Liver (tissue), 3 donors: ENCODE measurements around the gene ETFA.

ENCODE experiments used
- EGR1 ChIP-seq, 2 donors: IDR thresholded peaks; 2 replicates each; pipeline ENCODE4 v1.6.1; 2016 to 2018; ENCODE audit warnings: antibody characterized with exemption in 2 of 2, low read depth in 2 of 2
- FOXA2 ChIP-seq: IDR thresholded peaks from 2 replicates; pipeline ENCODE4 v1.6.1; 2016; ENCODE audit warnings: antibody characterized with exemption
- GABPA ChIP-seq, 2 donors: IDR thresholded peaks in 1 of 2; conservative IDR thresholded peaks in 1 of 2; 2 replicates each; pipeline ENCODE4 v1.6.1; 2016; ENCODE audit warnings: antibody characterized with exemption in 2 of 2, mild to moderate bottlenecking in 1 of 2, moderate library complexity in 1 of 2
- RAD21 ChIP-seq, 2 donors: IDR thresholded peaks; 2 replicates each; pipeline ENCODE4 v1.6.1; 2016; ENCODE audit warnings: antibody characterized with exemption in 2 of 2, mild to moderate bottlenecking in 2 of 2
- SP1 ChIP-seq: IDR thresholded peaks from 2 replicates; pipeline ENCODE4 v1.6.1; 2018; ENCODE audit warnings: antibody characterized with exemption, mild to moderate bottlenecking
- TAF1 ChIP-seq: conservative IDR thresholded peaks from 2 replicates; pipeline ENCODE4 v1.6.1; 2016; ENCODE audit warnings: antibody characterized with exemption, mild to moderate bottlenecking
- TF ChIP-seq, protein P1 (sequence below): IDR thresholded peaks from 2 replicates; pipeline ENCODE4 v1.6.1; 2016; ENCODE audit warnings: antibody characterized with exemption, mild to moderate bottlenecking
- TF ChIP-seq, protein P2 (sequence below): IDR thresholded peaks from 2 replicates; pipeline ENCODE4 v1.6.1; 2016; ENCODE audit warnings: antibody characterized with exemption
- TF ChIP-seq, protein P3 (sequence below): IDR thresholded peaks from 2 replicates; pipeline ENCODE4 v1.6.1; 2016; ENCODE audit warnings: antibody characterized with exemption
- TF ChIP-seq, protein P4 (sequence below): fragments of 150-350 bp; IDR thresholded peaks from 2 replicates; pipeline ENCODE4 v1.5.1; 2017; ENCODE audit warnings: improper control_type of control experiment, low read depth, low read length; ENCODE audit not compliant: missing input control
- TF ChIP-seq, protein P5 (sequence below): IDR thresholded peaks from 2 replicates; pipeline ENCODE4 v1.6.1; 2016; ENCODE audit warnings: antibody characterized with exemption
- donor health status: healthy.
- donor health status: healthy.

DNA sequence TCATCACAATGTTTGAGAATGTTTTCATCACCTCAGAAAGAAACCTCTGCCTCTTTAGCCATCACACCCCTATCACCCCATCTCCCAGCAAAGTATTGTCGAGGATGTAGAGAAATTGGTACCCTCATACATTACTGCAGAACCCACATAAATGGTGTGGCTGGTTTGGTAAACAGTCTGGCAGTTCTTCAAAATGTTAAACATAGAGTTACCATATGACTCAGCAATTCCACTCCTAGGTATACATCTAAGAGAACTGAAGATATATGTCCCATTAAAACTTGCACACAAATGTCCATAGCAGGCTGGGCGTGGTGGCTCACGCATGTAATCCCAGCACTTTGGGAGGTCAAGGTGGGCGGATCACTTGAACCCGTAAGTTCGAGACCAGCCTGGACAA lies 8.7 kb upstream of the ETFA start:
- TF ChIP-seq, protein P1, sequence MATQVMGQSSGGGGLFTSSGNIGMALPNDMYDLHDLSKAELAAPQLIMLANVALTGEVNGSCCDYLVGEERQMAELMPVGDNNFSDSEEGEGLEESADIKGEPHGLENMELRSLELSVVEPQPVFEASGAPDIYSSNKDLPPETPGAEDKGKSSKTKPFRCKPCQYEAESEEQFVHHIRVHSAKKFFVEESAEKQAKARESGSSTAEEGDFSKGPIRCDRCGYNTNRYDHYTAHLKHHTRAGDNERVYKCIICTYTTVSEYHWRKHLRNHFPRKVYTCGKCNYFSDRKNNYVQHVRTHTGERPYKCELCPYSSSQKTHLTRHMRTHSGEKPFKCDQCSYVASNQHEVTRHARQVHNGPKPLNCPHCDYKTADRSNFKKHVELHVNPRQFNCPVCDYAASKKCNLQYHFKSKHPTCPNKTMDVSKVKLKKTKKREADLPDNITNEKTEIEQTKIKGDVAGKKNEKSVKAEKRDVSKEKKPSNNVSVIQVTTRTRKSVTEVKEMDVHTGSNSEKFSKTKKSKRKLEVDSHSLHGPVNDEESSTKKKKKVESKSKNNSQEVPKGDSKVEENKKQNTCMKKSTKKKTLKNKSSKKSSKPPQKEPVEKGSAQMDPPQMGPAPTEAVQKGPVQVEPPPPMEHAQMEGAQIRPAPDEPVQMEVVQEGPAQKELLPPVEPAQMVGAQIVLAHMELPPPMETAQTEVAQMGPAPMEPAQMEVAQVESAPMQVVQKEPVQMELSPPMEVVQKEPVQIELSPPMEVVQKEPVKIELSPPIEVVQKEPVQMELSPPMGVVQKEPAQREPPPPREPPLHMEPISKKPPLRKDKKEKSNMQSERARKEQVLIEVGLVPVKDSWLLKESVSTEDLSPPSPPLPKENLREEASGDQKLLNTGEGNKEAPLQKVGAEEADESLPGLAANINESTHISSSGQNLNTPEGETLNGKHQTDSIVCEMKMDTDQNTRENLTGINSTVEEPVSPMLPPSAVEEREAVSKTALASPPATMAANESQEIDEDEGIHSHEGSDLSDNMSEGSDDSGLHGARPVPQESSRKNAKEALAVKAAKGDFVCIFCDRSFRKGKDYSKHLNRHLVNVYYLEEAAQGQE, result no peak
- TF ChIP-seq, protein P2, sequence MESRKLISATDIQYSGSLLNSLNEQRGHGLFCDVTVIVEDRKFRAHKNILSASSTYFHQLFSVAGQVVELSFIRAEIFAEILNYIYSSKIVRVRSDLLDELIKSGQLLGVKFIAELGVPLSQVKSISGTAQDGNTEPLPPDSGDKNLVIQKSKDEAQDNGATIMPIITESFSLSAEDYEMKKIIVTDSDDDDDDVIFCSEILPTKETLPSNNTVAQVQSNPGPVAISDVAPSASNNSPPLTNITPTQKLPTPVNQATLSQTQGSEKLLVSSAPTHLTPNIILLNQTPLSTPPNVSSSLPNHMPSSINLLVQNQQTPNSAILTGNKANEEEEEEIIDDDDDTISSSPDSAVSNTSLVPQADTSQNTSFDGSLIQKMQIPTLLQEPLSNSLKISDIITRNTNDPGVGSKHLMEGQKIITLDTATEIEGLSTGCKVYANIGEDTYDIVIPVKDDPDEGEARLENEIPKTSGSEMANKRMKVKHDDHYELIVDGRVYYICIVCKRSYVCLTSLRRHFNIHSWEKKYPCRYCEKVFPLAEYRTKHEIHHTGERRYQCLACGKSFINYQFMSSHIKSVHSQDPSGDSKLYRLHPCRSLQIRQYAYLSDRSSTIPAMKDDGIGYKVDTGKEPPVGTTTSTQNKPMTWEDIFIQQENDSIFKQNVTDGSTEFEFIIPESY, result no peak
- TF ChIP-seq, protein P3, sequence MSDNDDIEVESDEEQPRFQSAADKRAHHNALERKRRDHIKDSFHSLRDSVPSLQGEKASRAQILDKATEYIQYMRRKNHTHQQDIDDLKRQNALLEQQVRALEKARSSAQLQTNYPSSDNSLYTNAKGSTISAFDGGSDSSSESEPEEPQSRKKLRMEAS, result no peak
- TF ChIP-seq TAF1 (no peak), RAD21 (IDR thresholded peaks at IDR 0.05) (no peak), GABPA (IDR thresholded peaks at IDR 0.05 in 1 of 2, conservative IDR thresholded peaks at IDR 0.05 in 1 of 2) (no peak), SP1 (no peak), EGR1 (IDR thresholded peaks at IDR 0.05; ENCODE audit: low read depth in 2 of 2) (no peak), FOXA2 (no peak)
- TF ChIP-seq, protein P4, sequence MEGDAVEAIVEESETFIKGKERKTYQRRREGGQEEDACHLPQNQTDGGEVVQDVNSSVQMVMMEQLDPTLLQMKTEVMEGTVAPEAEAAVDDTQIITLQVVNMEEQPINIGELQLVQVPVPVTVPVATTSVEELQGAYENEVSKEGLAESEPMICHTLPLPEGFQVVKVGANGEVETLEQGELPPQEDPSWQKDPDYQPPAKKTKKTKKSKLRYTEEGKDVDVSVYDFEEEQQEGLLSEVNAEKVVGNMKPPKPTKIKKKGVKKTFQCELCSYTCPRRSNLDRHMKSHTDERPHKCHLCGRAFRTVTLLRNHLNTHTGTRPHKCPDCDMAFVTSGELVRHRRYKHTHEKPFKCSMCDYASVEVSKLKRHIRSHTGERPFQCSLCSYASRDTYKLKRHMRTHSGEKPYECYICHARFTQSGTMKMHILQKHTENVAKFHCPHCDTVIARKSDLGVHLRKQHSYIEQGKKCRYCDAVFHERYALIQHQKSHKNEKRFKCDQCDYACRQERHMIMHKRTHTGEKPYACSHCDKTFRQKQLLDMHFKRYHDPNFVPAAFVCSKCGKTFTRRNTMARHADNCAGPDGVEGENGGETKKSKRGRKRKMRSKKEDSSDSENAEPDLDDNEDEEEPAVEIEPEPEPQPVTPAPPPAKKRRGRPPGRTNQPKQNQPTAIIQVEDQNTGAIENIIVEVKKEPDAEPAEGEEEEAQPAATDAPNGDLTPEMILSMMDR, result no peak
- TF ChIP-seq, protein P5, sequence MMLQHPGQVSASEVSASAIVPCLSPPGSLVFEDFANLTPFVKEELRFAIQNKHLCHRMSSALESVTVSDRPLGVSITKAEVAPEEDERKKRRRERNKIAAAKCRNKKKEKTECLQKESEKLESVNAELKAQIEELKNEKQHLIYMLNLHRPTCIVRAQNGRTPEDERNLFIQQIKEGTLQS, result no peak
